HepG2 (cell line): ENCODE measurements around the gene STARD5. TPM values are rescaled to one million over a fixed set of nuclear protein-coding genes. Genes with fewer than 3 reads are reported as not detected.

Experiments
- ATAC-seq: fragments of 200-7000 bp; cut with Tn5 transposase; 3 replicates; pipeline ENCODE4 v1.9.1; 2020; ENCODE audit warnings: mild to moderate bottlenecking, moderate library complexity
- BruUV-seq: library from RNA; stranded (reverse); fragments of 400-500 nt; replicated peaks from 2 replicates; lab custom pipeline; 2021; lab: Mats Ljungman, UMichigan
- CTCF ChIA-PET: fragments of 300-600 bp; formaldehyde crosslinking; extraction: SDS; loops from one replicate; lab custom pipeline; 2021; ENCODE audit warnings: low total read pairs, inconsistent platforms, low intra/inter-chr PET ratio; lab: Yijun Ruan, JAX
- POLR2A ChIA-PET: fragments of 350-600 bp; sonication (Branson Sonifier 250); formaldehyde crosslinking; loops from one replicate; lab custom pipeline; 2020; ENCODE audit warnings: antibody characterized with exemption, inconsistent platforms; lab: Yijun Ruan, JAX
- DNase-seq: peaks from one replicate; pipeline ENCODE4 v3.0.0-alpha.2; 2015; ENCODE audit warnings: low spot score
- FAIRE-seq: peaks from 3 replicates; lab custom pipeline; 2011; peaks lifted over from hg19 to GRCh38; lab: Jason Lieb, UNC
- H2AFZ ChIP-seq: one replicate; pipeline ENCODE4 v1.6.1; 2011; ENCODE audit warnings: low read length, inconsistent platforms
- H3K27ac ChIP-seq: fragments of 300-600 bp; 3 replicates; pipeline ENCODE4 v1.8.0; 2011; ENCODE audit warnings: mixed run types, mild to moderate bottlenecking, mixed read lengths, low read length, inconsistent platforms; ENCODE audit not compliant: insufficient read depth; ENCODE audit errors: extremely low read length
- H3K27me3 ChIP-seq, 2 experiments: fragments of 200-600 bp in 1 of 2; 2 replicates in 1 of 2; 3 replicates in 1 of 2; pipeline versions ENCODE4 v1.6.0 to v1.8.0; 2011; ENCODE audit warnings: low read length in 2 of 2, mild to moderate bottlenecking in 2 of 2, moderate library complexity in 2 of 2, inconsistent platforms in 1 of 2; ENCODE audit not compliant: insufficient read depth in 2 of 2, control insufficient read depth in 1 of 2
- H3K36me3 ChIP-seq, 2 experiments: fragments of 200-600 bp in 1 of 2; replicated peaks in 1 of 2; 2 replicates in 1 of 2; 3 replicates in 1 of 2; pipeline versions ENCODE4 v1.5.1 to v1.8.0; 2011; ENCODE audit warnings: low read length in 2 of 2, inconsistent platforms in 1 of 2; ENCODE audit not compliant: insufficient read depth in 2 of 2, control insufficient read depth in 1 of 2
- H3K4me1 ChIP-seq: 2 replicates; pipeline ENCODE4 v1.5.1; 2012; ENCODE audit warnings: low read length, inconsistent platforms; ENCODE audit not compliant: insufficient read depth
- H3K4me2 ChIP-seq: 2 replicates; pipeline ENCODE4 v1.6.0; 2011; ENCODE audit warnings: low read depth, low read length, inconsistent platforms
- H3K4me3 ChIP-seq, 3 experiments: fragments of 200-600 bp in 1 of 3; sonication (generic), shearing (Covaris generic) in 1 of 3; replicated peaks in 1 of 3; 2 replicates each; pipeline ENCODE4 v1.5.1; 2011 to 2016; ENCODE audit warnings: low read length in 3 of 3, inconsistent platforms in 2 of 3, low read depth in 2 of 3, mild to moderate bottlenecking in 2 of 3, control low read depth in 1 of 3, mixed read lengths in 1 of 3; ENCODE audit not compliant: insufficient read depth in 1 of 3
- H3K79me2 ChIP-seq: one replicate; pipeline ENCODE4 v1.6.1; 2011; ENCODE audit warnings: low read length, inconsistent platforms; ENCODE audit not compliant: insufficient read depth
- H3K9ac ChIP-seq: 2 replicates; pipeline ENCODE4 v1.6.0; 2011; ENCODE audit warnings: mild to moderate bottlenecking, low read depth, low read length, inconsistent platforms; ENCODE audit not compliant: insufficient read depth
- H3K9me3 ChIP-seq: 2 replicates; pipeline ENCODE4 v1.5.1; 2012; ENCODE audit warnings: mild to moderate bottlenecking, low read length
- H4K20me1 ChIP-seq: 2 replicates; pipeline ENCODE4 v1.6.0; 2011; ENCODE audit warnings: inconsistent platforms, mild to moderate bottlenecking, low read length, moderate library complexity; ENCODE audit not compliant: insufficient read depth
- AGO1 ChIP-seq: fragments of 200-400 bp; formaldehyde crosslinking; IDR thresholded peaks from 2 replicates; pipeline ENCODE4 v1.6.1; 2017; ENCODE audit warnings: mild to moderate bottlenecking, low read depth, low read length, moderate library complexity; ENCODE audit not compliant: poor library complexity, severe bottlenecking
- ARHGAP35 ChIP-seq: sonication (generic); formaldehyde crosslinking; IDR thresholded peaks from 2 replicates; pipeline ENCODE4 v1.9.0; 2022; ENCODE audit warnings: mild to moderate bottlenecking, inconsistent platforms, moderate library complexity, missing genetic modification reagents, borderline replicate concordance
- ATRX ChIP-seq: sonication (generic); formaldehyde crosslinking; IDR thresholded peaks from 2 replicates; pipeline ENCODE4 v1.4.0; 2020; ENCODE audit warnings: missing genetic modification reagents, borderline replicate concordance
- DRAP1 ChIP-seq: IDR thresholded peaks from 2 replicates; pipeline ENCODE4 v1.6.1; 2016; ENCODE audit warnings: missing genetic modification reagents, missing compliant biosample characterization
- GABPA ChIP-seq, 2 experiments: IDR thresholded peaks; 2 replicates each; pipeline ENCODE4 v1.6.1; 2011 to 2016; ENCODE audit warnings: low read depth in 2 of 2, low read length in 1 of 2, missing biosample characterization in 1 of 2, missing genetic modification characterization in 1 of 2
- KLF13 ChIP-seq: sonication (generic); formaldehyde crosslinking; IDR thresholded peaks from 2 replicates; pipeline ENCODE4 v1.4.0; 2020; ENCODE audit warnings: mild to moderate bottlenecking, missing genetic modification reagents
- SMAD9 ChIP-seq: sonication (generic); formaldehyde crosslinking; IDR thresholded peaks from 2 replicates; pipeline ENCODE4 v1.5.1; 2020; ENCODE audit warnings: mild to moderate bottlenecking, missing genetic modification reagents
- SYNCRIP ChIP-seq: fragments of 200-400 bp; formaldehyde crosslinking; IDR thresholded peaks from 2 replicates; pipeline ENCODE4 v1.6.1; 2018; ENCODE audit warnings: mild to moderate bottlenecking, low read depth, low read length; ENCODE audit not compliant: insufficient read depth
- TEAD2 ChIP-seq: sonication (generic); formaldehyde crosslinking; IDR thresholded peaks from 2 replicates; pipeline ENCODE4 v1.9.0; 2021; ENCODE audit warnings: missing genetic modification reagents
- WIZ ChIP-seq: sonication (generic); formaldehyde crosslinking; IDR thresholded peaks from 2 replicates; pipeline ENCODE4 v1.5.1; 2020; ENCODE audit warnings: mild to moderate bottlenecking, missing genetic modification reagents
- ZBTB33 ChIP-seq: sonication (generic); formaldehyde crosslinking; IDR thresholded peaks from 2 replicates; pipeline ENCODE4 v1.4.0; 2020; ENCODE audit warnings: missing genetic modification reagents
- ZNF256 ChIP-seq: sonication (generic); formaldehyde crosslinking; conservative IDR thresholded peaks from 2 replicates; pipeline ENCODE4 v1.4.0; 2020; ENCODE audit warnings: missing genetic modification reagents
- ZNF580 ChIP-seq: IDR thresholded peaks from 2 replicates; pipeline ENCODE4 v1.6.1; 2016; ENCODE audit warnings: low read depth, borderline replicate concordance
- ZNF720 ChIP-seq: sonication (generic); formaldehyde crosslinking; IDR thresholded peaks from 2 replicates; pipeline ENCODE4 v1.4.0; 2020; ENCODE audit warnings: missing genetic modification reagents
- ZNF737 ChIP-seq: sonication (generic); formaldehyde crosslinking; IDR thresholded peaks from 2 replicates; pipeline ENCODE4 v1.5.0; 2020; ENCODE audit warnings: missing genetic modification reagents, mild to moderate bottlenecking, borderline replicate concordance
- ZNF780A ChIP-seq: sonication (generic); formaldehyde crosslinking; IDR thresholded peaks from 2 replicates; pipeline ENCODE4 v1.8.0; 2022; ENCODE audit warnings: mild to moderate bottlenecking, missing genetic modification reagents, moderate library complexity
- ZSCAN21 ChIP-seq: sonication (generic); formaldehyde crosslinking; IDR thresholded peaks from 2 replicates; pipeline ENCODE4 v1.8.0; 2022; ENCODE audit warnings: mild to moderate bottlenecking, missing genetic modification reagents, moderate library complexity, borderline replicate concordance
- WGBS: methylation state at CpG from one replicate; pipeline ENCODE4 v1.1.6; 2017; ENCODE audit warnings: low lambda C conversion rate; 5-methylcytosine and 5-hydroxymethylcytosine counted together
- in situ Hi-C: cut with HindIII; loops from 2 replicates; pipeline ENCODE4 v1.10.0; 2017; ENCODE audit warnings: low pct_unique_long_range_greater_than_20kb; ENCODE audit not compliant: extremely low pct_ligation_motif_present
- intact Hi-C: fragments of 100-400 bp; cut with micrococcal nuclease; formaldehyde crosslinking; loops from one replicate; pipeline ENCODE4 v1.10.0; 2022; ENCODE audit not compliant: unreplicated experiment
- polyA plus RNA-seq, 8 experiments: library from polyadenylated mRNA; depleted of rRNA in 3 of 8; stranded (reverse) in 7 of 8; unstranded in 1 of 8; fragments of >200 nt; fragmentation: Illumina TruSeq in 4 of 8; extraction: Trizol in 4 of 8; gene quantifications; 2 replicates each; pipeline versions ENCODE4 v1.2.1 to v1.2.3, GENCODE V29; 2011 to 2016; ENCODE audit warnings: low read depth in 4 of 8, missing spikeins in 1 of 8, mixed read lengths in 1 of 8; ENCODE audit not compliant: insufficient read depth in 1 of 8
- total RNA-seq, 5 experiments: library from RNA; depleted of rRNA; stranded (reverse); fragments of >200 nt; fragmentation: Illumina TruSeq; extraction: Trizol; gene quantifications; 2 replicates each; pipeline ENCODE4 v1.2.3, GENCODE V29; 2016; ENCODE audit warnings: low read depth in 1 of 5

Gene STARD5
- total and polyA plus RNA-seq, 2 of the 13 experiments (the other 11 are each of a cell fraction or from before 2014, with no cell fraction given), result 3.1 to 3.5 TPM

- H3K36me3 ChIP-seq, result peaks cover 0 to 3% of the 10 kb centered on the region in 2 experiments; a peak in 1 of 5 replicates
- intact Hi-C loops (no loop called here), in situ Hi-C loops (no loop called here)
- TF ChIP-seq DRAP1 (CRISPR knock-in tag) (no peak), ATRX (CRISPR knock-in tag) (no peak), ZNF580 (CRISPR knock-in tag) (no peak), SYNCRIP (no peak), ZNF720 (CRISPR knock-in tag) (no peak), ZSCAN21 (no peak)
- TF ChIP-seq, all 625 proteins: peak for 0
- H3K9ac ChIP-seq, result no peak overlapping the region
- H3K4me1 ChIP-seq, result no peaks in the 10 kb centered on the region
- FAIRE-seq (no peak), DNase-seq (no peak), ATAC-seq (no peak)
- CTCF ChIA-PET, result no interaction called here
- H3K79me2 ChIP-seq, result no peaks in the 10 kb centered on the region
- no peak overlapping the region for H3K4me3 ChIP-seq
- BruUV-seq, result no TSS peak
- no peak overlapping the region for H2AFZ ChIP-seq
- no peaks in the 10 kb centered on the region for H3K9me3 ChIP-seq
- H3K27me3 ChIP-seq, result peaks cover 0 to 9% of the 10 kb centered on the region in 2 experiments; a peak in 1 of 5 replicates
- WGBS, result 20% methylated on average over 2 of the region's 2 CpGs
- no peak overlapping the region for H3K27ac ChIP-seq
- H3K4me2 ChIP-seq, result no peak overlapping the region
- no peaks in the 10 kb centered on the region for H4K20me1 ChIP-seq
- POLR2A ChIA-PET, result interaction anchor here (1.4 kb wide), 1 partner anchor 16 kb away, joined by 3 read pairs; the partner anchor contains the start of gene STARD5
These were observed 15.7 kb downstream of the STARD5 start for GRCh38 chr15:81308260-81308659.

GRCh38 chr15:81304226-81304625, 19.7 kb downstream of the STARD5 start:
- DNase-seq (no peak), FAIRE-seq (no peak), ATAC-seq (no peak)
- Histone ChIP-seq H3K9ac (no peak overlapping the region), H3K4me2 (no peak overlapping the region), H3K27ac (no peak overlapping the region), H3K4me1 (no peaks in the 10 kb centered on the region), H3K9me3 (no peaks in the 10 kb centered on the region), H4K20me1 (no peaks in the 10 kb centered on the region), H3K27me3 (peaks cover 0 to 20% of the 10 kb centered on the region in 2 experiments; a peak in 1 of 5 replicates), H3K36me3 (no peaks in the 10 kb centered on the region), H3K79me2 (no peaks in the 10 kb centered on the region), H3K4me3 (no peak overlapping the region), H2AFZ (no peak overlapping the region)
- CTCF ChIA-PET, result no interaction called here
- in situ Hi-C loops (no loop called here), intact Hi-C loops (no loop called here)
- no TSS peak for BruUV-seq
- POLR2A ChIA-PET, result no interaction called here
- 17% methylated on average over 5 of the region's 5 CpGs for WGBS
- TF ChIP-seq KLF13 (no peak), ZBTB33 (CRISPR knock-in tag) (no peak), SYNCRIP (no peak), GABPA (IDR thresholded peaks at IDR 0.05; ENCODE audit: low read depth, low read length) (no peak), GABPA (CRISPR knock-in tag; IDR thresholded peaks at IDR 0.05; ENCODE audit: low read depth) (no peak), AGO1 (no peak), ZNF737 (CRISPR knock-in tag) (no peak), WIZ (CRISPR knock-in tag) (no peak), TEAD2 (CRISPR knock-in tag) (no peak), ZNF780A (CRISPR knock-in tag) (no peak), ZNF256 (no peak), SMAD9 (CRISPR knock-in tag) (no peak), ARHGAP35 (no peak)
